HepG2 (cell line): ENCODE data around the gene LYRM4. TPM values are rescaled to one million over a fixed set of nuclear protein-coding genes. Genes with fewer than 3 reads are reported as not detected.

Experiments
- ETV6 ChIP-seq: sonication (generic); formaldehyde crosslinking; conservative IDR thresholded peaks from 2 replicates; pipeline ENCODE4 v1.4.0; 2020; ENCODE audit warnings: missing genetic modification reagents
- MAFK ChIP-seq, 2 experiments: IDR thresholded peaks in 1 of 2; conservative IDR thresholded peaks in 1 of 2; 2 replicates each; pipeline ENCODE4 v1.6.1; 2011; ENCODE audit warnings: improper control_type of control experiment in 2 of 2, low read length in 2 of 2
- MXI1 ChIP-seq: IDR thresholded peaks from 3 replicates; pipeline ENCODE4 v1.6.1; 2012; ENCODE audit warnings: low read depth, low read length, inconsistent platforms, borderline replicate concordance
- SP1 ChIP-seq, 2 experiments: fragments of 450-650 bp in 1 of 2; sonication (generic) in 1 of 2; formaldehyde crosslinking in 1 of 2; IDR thresholded peaks; 2 replicates each; pipeline versions ENCODE4 v1.4.0 to v1.6.1; 2016 to 2020; ENCODE audit warnings: missing genetic modification reagents in 1 of 2
- ZNF138 ChIP-seq: sonication (generic); formaldehyde crosslinking; IDR thresholded peaks from 2 replicates; pipeline ENCODE4 v1.5.0; 2020; ENCODE audit warnings: mild to moderate bottlenecking, low read depth, missing genetic modification reagents
- ZNF382 ChIP-seq: sonication (generic); formaldehyde crosslinking; IDR thresholded peaks from 2 replicates; pipeline ENCODE4 v1.5.0; 2020; ENCODE audit warnings: missing genetic modification reagents, mild to moderate bottlenecking, borderline replicate concordance
- ZNF383 ChIP-seq: sonication (generic); formaldehyde crosslinking; IDR thresholded peaks from 2 replicates; pipeline ENCODE4 v1.4.0; 2020; ENCODE audit warnings: missing genetic modification reagents, mild to moderate bottlenecking, borderline replicate concordance
- ZNF75D ChIP-seq: sonication (generic); formaldehyde crosslinking; IDR thresholded peaks from 2 replicates; pipeline ENCODE4 v1.8.1; 2023; ENCODE audit warnings: missing genetic modification reagents, mild to moderate bottlenecking, borderline replicate concordance
- ZNF766 ChIP-seq: sonication (generic); formaldehyde crosslinking; IDR thresholded peaks from 2 replicates; pipeline ENCODE4 v1.5.0; 2020; ENCODE audit warnings: missing genetic modification reagents, borderline replicate concordance
- polyA plus RNA-seq, 8 experiments: library from polyadenylated mRNA; depleted of rRNA in 3 of 8; stranded (reverse) in 7 of 8; unstranded in 1 of 8; fragments of >200 nt; fragmentation: Illumina TruSeq in 4 of 8; extraction: Trizol in 4 of 8; gene quantifications; 2 replicates each; pipeline versions ENCODE4 v1.2.1 to v1.2.3, GENCODE V29; 2011 to 2016; ENCODE audit warnings: low read depth in 4 of 8, missing spikeins in 1 of 8, mixed read lengths in 1 of 8; ENCODE audit not compliant: insufficient read depth in 1 of 8
- total RNA-seq, 5 experiments: library from RNA; depleted of rRNA; stranded (reverse); fragments of >200 nt; fragmentation: Illumina TruSeq; extraction: Trizol; gene quantifications; 2 replicates each; pipeline ENCODE4 v1.2.3, GENCODE V29; 2016; ENCODE audit warnings: low read depth in 1 of 5
- TF ChIP-seq, protein P1 (sequence below): sonication (generic); formaldehyde crosslinking; IDR thresholded peaks from 2 replicates; pipeline ENCODE4 v1.4.0; 2020; ENCODE audit warnings: mild to moderate bottlenecking, missing genetic modification reagents
- TF ChIP-seq, protein P2 (sequence below): sonication (generic); IDR thresholded peaks from 2 replicates; pipeline ENCODE4 v1.6.1; 2016; ENCODE audit warnings: low read depth, borderline replicate concordance
- TF ChIP-seq, protein P3 (sequence below): IDR thresholded peaks from 2 replicates; pipeline ENCODE4 v1.6.1; 2018; ENCODE audit warnings: missing genetic modification reagents
- TF ChIP-seq, protein P4 (sequence below): sonication (generic); formaldehyde crosslinking; IDR thresholded peaks from 2 replicates; pipeline ENCODE4 v1.8.1; 2023; ENCODE audit warnings: mild to moderate bottlenecking, missing genetic modification reagents

LYRM4 gene
- total and polyA plus RNA-seq, 2 of the 13 experiments (the other 11 are each of a cell fraction or from before 2014, with no cell fraction given) = 64.6 to 67.5 TPM

DNA sequence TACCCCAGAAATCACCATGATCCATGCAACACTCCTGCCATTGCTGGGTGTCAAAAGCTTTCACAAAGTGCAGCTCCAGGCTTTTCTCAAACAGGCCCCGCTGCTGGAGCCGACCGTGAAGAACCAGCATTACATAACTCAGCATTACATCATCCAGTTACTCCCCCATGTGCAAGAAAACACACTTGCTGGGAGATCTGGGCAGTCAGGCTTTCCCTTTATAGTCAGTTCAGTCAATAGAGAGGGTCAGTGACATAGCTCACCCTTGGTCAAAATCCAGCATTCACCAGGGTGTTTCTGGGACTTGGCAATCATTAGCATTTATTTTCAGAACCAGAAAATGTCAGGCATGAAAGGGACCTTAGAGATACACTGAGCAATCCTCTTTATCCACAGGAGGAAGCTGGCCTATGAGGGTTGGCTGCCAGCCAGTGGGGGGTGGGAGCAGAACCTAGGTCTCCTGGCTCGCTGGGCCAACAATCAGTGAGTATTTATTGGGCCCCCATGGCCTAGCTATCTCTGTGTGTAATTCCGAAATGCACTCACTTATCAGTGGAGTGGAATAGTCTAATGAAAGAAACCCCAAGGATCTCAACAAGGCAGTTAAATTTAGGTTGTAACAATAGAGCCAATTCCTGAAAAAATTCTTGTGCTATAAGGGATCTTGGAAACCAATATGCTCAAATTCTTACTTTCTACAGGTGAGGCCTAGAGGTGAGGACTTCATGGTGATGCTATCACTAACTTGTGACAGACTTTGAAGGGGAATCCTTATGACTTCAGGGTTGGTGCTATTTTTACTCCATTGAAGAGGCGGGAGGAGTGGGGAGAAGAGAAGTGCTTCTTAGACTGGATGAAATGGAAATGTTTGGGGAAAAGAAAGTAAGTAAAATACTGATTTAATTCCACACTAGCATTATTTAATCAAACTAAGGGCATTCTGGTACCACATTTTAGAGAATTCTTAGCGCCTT, 54.6 kb downstream of the LYRM4 start (continued):
- TF ChIP-seq, protein P1, sequence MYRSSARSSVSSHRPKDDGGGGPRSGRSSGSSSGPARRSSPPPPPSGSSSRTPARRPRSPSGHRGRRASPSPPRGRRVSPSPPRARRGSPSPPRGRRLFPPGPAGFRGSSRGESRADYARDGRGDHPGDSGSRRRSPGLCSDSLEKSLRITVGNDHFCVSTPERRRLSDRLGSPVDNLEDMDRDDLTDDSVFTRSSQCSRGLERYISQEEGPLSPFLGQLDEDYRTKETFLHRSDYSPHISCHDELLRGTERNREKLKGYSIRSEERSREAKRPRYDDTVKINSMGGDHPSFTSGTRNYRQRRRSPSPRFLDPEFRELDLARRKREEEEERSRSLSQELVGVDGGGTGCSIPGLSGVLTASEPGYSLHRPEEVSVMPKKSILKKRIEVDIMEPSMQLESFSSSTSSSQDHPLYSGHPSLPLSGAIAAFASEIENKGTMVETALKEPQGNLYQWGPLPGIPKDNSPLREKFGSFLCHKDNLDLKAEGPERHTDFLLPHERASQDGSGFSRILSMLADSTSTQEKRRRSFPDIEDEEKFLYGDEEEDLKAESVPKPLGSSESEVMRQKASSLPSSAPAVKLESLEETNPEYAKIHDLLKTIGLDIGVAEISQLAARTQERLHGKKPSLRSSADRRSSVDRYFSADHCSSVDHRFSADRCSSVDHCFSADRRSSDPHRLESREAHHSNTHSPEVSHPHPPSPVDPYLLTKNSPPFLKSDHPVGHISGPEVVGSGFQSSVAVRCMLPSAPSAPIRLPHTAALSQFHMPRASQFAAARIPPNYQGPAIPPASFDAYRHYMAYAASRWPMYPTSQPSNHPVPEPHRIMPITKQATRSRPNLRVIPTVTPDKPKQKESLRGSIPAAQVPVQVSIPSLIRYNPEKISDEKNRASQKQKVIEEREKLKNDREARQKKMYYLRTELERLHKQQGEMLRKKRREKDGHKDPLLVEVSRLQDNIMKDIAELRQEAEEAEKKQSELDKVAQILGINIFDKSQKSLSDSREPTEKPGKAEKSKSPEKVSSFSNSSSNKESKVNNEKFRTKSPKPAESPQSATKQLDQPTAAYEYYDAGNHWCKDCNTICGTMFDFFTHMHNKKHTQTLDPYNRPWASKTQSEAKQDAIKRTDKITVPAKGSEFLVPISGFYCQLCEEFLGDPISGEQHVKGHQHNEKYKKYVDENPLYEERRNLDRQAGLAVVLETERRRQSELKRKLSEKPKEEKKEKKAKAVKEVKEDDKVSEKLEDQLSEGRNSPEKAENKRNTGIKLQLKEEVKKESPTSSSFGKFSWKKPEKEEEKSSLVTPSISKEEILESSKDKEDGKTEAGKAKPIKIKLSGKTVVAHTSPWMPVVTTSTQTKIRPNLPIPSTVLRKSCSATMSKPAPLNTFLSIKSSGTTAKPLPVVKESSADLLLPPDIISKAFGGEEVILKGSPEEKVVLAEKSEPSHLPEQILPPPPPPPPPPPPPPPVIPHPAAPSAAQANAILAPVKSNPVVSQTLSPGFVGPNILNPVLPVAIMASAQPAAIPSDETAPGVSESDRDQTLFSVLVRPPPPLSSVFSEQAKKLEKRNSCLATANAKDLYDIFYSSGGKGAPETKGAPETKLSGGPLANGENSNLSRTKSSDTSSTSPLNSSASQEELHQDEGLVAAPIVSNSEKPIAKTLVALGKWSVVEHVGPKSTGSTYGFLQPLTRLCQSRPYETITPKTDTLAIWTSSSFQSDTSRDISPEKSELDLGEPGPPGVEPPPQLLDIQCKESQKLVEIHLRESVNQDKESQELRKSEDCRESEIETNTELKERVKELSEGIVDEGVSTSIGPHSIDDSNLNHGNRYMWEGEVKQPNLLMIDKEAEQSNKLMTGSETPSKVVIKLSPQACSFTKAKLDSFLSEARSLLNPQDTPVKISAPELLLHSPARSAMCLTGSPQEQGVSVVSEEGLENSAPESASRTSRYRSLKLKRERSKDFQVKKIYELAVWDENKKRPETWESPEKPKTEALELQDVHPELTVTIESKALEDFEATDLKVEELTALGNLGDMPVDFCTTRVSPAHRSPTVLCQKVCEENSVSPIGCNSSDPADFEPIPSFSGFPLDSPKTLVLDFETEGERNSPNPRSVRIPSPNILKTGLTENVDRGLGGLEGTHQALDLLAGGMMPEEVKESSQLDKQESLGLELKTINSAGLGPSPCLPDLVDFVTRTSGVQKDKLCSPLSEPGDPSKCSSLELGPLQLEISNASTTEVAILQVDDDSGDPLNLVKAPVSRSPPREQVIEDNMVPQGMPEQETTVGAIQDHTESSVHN = no peak
- TF ChIP-seq ZNF75D (CRISPR knock-in tag) (no peak), ZNF383 (no peak), ETV6 (CRISPR knock-in tag) (no peak), ZNF766 (CRISPR knock-in tag) (0 out of 2 replicates have a peak, but pooled peaks have one; percentile 62), ZNF138 (CRISPR knock-in tag) (no peak), ZNF382 (CRISPR knock-in tag) (no peak), MAFK (conservative IDR thresholded peaks at IDR 0.05 in 1 of 2, IDR thresholded peaks at IDR 0.05 in 1 of 2; ENCODE audit: low read length in 2 of 2) (0 out of 4 replicates have a peak, but pooled peaks of 1 of the 2 experiments have one; percentile 9), MXI1 (peak; percentile 62; the same call in 1 of the 3 replicates), SP1 (IDR thresholded peaks at IDR 0.05) (no peak), SP1 (CRISPR knock-in tag; IDR thresholded peaks at IDR 0.05) (no peak)
- TF ChIP-seq, protein P2, sequence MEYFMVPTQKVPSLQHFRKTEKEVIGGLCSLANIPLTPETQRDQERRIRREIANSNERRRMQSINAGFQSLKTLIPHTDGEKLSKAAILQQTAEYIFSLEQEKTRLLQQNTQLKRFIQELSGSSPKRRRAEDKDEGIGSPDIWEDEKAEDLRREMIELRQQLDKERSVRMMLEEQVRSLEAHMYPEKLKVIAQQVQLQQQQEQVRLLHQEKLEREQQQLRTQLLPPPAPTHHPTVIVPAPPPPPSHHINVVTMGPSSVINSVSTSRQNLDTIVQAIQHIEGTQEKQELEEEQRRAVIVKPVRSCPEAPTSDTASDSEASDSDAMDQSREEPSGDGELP = peak; percentile 57; the same call in 1 of the 2 replicates
- TF ChIP-seq, protein P3, sequence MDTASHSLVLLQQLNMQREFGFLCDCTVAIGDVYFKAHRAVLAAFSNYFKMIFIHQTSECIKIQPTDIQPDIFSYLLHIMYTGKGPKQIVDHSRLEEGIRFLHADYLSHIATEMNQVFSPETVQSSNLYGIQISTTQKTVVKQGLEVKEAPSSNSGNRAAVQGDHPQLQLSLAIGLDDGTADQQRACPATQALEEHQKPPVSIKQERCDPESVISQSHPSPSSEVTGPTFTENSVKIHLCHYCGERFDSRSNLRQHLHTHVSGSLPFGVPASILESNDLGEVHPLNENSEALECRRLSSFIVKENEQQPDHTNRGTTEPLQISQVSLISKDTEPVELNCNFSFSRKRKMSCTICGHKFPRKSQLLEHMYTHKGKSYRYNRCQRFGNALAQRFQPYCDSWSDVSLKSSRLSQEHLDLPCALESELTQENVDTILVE = no peak; the same call in 1 of the 2 replicates
- TF ChIP-seq, protein P4, sequence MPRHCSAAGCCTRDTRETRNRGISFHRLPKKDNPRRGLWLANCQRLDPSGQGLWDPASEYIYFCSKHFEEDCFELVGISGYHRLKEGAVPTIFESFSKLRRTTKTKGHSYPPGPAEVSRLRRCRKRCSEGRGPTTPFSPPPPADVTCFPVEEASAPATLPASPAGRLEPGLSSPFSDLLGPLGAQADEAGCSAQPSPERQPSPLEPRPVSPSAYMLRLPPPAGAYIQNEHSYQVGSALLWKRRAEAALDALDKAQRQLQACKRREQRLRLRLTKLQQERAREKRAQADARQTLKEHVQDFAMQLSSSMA (CRISPR knock-in tag) = peak; percentile 65; the same call in 1 of the 2 replicates
